Stimulated activated CD4-positive, alpha-beta T cell treated with anti-CD3 and anti-CD28 coated beads, Interleukin-4, amount 100 ng/mL, for 1 hour (primary cell): ENCODE results near the gene GNAO1.

Experiments used
- DNase-seq: peaks from one replicate; pipeline ENCODE4 v3.0.0-alpha.2; 2020

GNAO1 gene

DNA sequence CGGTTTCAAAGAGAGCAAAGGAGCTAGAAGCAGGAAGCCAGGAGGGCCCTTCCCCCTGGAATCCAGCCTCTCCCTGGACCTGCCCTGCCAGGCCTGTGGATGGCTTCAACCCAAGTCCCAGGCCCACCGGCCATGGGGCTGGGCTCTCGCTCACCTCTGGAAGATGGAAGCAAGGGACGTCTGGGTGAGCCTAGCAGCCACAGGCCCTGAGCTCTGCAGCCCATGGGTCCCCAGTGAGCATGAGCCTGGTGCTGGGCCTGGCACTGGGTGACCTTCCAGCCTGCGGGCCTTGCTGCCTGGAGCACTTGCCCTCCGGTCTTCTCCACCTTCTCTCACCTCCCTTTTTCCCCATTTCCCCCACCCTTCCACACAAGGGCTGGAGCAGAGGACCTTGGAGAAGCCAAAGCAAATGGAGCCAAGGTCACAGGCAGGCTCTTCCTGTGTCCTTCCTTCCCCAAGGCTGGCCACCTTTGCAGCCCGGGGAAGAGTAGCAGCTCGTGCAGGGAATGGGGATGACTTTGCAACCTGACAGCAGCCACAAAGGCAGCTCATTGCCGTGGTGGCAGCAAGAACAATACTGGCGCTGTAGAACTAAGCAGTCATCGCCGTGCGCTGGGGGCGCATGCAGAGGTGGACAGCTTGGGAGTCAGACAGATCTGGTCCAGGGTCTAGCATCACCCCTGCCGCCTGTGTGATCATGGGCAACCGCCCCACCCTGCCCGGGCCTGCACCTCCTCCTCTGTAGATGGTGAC lies 147.5 kb downstream of the GNAO1 start:
- no peak for DNase-seq

DNA sequence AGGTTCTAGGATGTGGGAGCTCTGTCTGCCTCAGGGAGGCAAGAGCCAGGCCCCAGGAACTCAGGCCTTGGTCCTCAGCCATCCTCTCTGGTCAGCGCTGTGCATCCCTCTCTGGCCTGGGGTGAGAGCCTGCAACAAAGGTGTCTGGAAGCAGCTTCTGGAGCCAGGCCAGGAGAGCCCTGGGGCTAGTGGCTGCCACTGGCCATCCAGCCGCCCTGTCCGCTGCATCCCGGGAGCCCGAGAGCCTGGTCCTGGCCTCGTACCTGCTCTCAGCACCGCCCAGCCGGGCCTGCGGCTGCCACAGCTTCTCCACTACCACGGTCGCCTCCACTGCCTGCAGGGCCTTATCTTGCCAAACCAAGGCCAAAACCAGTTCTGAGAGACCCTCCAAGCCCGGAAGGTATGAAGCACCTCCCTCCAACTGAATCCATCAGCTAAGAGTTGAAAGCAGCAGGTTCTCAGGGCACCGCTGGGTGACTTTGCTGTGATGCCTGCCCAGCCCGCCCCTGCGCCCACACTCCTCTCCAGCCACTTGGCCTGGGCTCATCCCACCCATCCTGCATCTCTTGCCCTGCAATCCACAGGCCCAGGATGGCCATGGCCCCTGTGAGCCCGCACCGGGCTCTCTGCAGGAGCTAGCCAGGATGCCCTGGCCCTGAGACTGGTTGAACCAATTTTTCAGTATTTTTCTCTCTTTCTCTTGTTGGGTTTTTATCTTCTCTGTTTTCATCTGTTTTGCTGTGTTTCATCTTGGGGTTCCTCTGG lies 148.3 kb downstream of the GNAO1 start:
- DNase-seq = no peak

DNA sequence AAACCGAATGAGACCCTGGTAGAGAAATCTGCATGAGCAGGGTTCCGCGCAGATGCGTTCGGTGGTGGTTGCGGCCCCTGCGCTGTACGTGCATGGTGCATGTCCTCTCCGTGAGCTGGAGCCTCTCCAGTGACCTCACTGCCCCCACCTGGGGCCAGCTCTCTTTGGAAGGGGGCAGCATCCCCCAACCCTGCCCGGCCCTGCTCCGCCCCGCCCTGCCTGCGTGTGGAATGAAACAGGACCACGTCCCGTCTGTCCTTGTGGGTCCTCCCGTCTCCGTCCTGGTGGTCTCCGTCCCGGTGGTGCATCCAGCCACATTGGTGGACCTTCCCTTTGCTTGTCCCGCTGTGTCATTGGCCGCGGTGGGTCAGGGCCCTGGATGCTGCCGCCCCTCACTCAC lies 149.1 kb downstream of the GNAO1 start:
- no peak for DNase-seq

DNA sequence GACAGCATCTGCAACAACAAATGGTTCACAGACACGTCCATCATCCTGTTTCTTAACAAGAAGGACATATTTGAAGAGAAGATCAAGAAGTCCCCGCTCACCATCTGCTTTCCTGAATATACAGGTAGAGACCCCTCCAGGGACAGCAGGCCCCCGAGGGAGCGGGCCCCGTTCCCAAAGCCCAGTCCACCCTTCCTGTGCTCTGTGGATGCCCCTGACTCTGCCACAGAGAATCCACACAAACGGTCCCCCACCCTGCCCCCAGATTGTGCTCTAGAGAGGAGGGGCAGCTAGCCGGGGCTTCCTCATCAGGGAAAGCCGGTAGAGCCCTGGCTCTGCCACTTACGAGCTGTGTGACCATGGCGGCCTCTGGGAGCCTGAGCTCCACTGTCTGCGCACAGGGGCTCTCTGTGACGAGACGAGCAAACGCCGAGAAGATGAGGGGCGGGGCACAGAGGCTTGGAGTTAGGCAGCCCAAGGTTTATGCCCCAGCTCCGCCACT lies 149.6 kb downstream of the GNAO1 start:
- no peak for DNase-seq

DNA sequence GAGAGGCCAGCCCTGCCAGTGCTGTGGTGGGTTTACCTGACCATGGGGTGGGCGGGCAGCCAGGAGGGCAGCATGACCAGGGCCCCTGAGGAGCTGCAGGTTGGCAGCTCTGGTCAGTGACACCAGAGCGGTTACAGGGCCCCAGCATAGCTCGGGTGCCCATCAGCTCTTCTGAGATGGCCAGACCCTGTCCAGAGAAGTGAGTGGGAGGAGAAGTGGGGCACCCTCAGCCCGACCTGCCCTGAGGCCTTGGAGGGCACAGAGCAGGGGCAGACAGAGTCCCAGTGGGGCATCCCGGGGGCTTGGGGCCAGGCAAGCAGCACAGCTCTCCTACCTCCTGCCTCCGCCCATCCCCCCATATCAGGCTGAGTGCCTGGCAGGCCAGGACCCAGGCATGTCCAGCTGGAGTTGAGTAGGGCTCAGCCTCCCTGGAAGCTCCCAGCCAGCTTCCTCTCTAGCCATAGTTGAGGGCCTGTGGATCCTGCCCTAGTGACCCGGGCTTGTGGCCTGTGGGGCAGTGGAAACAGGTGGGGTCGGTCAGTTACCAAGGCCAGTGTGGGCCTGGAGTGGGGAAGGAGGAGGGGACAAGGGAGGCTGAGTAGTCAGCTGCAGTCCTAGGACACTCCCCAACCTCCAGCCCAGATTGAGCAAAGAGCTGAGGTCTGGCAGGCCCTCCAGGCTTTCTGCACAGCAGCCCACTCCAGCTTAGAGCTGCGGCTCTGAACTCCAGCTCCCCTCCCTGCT lies 150.5 kb downstream of the GNAO1 start:
- DNase-seq = no peak

DNA sequence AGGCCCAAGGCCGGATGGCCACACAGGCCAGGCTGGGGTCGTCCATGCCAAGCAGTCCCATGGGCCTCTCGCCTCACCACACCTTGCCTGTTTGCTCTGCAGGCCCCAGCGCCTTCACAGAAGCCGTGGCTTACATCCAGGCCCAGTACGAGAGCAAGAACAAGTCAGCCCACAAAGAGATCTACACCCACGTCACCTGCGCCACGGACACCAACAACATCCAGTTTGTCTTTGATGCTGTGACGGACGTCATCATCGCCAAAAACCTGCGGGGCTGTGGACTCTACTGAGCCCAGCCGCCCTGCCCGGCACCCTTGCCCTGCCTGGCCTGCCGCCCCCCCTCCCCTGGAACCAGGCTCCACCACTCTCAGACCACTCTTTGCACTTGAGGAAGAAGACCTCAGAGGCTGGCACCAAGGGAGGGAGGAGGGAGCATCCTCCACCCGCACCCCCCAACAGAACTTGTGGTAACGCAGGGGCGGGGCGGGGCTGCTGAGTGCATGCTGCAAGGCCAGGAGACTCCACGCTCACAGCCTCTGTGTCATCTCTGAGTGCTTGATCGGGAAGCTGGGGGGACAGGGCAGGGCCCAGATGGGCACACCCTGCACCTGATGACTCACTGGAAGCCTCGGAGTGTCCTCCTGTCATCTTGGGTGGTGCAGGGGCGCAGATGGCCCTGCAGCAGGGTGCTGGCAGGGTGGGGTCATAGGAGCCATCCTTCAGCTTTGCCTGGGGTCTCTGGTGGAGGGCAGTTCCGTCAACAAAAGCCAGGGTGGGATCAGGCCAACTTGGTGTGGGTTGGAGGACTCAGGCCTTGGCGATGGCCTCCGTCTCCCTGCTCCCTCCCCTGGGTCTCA lies 152.6 kb downstream of the GNAO1 start:
- no peak for DNase-seq

DNA sequence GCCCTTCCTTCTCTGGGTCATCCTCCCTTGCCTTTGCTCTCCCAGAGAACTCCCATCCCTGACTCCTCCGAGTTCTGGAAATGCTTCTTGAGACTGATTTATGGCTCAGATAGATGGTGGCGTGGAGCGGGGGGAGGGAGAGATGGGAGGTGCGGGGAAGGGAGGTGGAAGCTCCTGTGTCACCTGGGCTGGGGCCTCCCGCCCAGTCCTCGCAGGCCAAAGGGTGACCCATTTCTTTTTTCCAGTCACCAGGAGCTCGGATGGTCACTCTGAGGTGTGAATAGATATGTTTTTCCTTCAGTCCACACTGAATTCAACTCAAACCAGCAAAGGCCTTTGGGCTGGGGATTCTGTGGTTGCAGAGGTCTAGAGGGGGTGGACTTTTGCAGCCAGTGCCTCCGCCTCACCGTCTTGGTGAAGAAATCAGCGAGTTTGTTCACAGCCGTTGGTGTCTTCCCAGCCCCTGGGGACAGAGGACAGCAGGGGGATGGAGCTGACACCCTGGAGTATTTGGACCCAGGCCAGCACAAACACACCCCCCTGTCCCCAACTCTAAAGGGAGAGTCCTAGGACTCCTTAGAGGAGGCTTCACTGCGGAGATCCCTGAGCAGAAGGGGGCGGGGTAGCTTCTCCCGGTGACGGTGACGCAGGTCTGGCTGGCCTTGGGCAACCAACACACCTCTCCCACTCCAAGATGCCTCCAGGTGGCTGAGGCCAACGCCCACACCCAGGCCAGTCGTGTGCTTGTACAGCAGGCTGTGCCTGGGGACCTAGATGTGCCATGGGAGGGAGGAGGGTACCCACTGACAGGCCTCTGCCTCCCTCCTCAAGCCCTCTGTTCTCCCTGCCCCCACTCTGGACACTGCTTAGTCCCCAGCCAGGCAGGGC lies 153.5 kb downstream of the GNAO1 start:
- no peak for DNase-seq

DNA sequence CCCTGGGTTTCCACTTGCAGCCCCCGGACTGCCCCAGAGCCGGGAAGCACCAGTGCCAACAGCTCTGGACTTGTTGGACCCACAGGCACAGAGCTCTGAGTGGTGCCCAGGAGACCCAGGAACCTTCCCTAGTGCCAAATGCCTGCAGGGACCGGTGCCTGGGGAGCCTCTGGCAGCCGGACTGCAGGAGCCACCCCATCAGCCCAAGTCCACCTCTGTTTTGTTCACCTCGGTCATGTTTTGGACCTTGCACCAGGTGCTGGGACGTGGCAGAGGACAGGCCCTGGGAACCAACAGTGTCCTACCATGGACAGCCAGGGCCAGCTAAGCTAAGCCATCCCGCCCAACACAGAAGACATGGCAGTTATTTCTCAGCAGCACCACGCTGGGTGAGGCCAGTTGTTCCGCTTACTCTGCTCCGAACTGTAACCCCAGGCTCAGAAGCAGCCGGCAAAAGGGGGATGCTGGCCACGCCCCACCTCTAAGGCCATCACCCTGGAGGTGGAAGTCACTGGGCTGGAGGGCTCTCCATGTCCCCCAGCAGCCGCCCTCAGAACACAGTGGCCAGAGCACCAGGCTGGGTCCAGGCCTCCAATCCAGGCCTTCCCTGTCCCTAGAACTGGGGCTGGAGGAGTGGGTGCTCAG lies 154.2 kb downstream of the GNAO1 start:
- no peak for DNase-seq

DNA sequence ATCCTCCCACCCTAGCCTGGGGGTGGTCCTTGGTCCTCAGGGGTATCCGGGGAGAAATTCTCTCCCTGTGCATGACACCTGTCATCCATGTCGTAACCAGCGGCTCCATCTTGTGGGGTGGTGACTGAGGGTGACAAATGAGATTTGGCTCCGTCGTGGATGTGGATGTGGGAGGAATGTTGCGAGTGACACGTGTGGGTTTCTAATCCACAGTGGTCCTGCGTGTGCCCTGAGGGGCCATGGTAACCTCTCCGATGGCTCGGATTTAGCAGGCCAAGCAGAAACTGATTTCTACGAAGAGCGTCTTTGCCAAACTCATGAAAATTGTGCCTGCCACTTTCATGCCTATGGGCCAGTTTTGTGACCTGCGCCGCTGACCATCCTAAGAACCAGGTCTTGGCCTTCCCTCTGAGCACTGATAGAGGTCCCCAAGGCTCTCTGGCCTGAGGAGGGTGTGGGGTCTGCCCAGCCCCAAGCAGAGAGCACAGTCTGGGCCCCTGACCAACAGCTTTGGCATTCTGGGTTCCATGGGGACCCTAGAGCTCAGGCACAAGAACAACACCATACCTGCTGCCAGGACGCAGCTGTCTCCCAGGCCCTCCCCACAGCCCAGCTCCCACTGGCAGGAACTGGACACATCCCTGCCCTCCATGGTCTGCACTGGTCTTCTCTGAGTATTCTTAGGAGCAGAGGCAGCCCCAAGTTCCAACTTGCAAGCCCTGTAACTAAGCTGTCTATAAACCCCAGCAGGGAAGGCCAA lies 155.0 kb downstream of the GNAO1 start:
- DNase-seq = no peak

DNA sequence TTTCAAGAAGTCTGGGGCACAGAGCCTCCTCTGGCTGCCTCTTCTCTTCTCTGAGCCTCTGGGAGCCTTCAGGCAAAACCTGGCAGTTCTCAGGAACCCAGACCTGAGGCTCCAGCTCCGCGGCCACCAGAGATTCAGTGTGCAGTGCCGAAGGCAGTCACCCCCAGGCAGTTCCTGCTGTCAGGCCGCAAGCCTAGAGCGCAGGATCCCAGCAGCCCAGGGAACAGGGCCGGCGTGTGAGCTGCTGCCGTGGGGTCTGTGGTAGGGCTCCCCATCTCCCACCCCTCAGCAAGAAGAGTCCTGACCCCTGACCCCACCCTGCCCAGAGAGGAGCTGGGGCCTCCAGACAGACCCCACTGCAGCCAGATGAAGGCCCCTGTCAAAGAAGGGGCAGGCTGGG lies 155.9 kb downstream of the GNAO1 start:
- DNase-seq = no peak

DNA sequence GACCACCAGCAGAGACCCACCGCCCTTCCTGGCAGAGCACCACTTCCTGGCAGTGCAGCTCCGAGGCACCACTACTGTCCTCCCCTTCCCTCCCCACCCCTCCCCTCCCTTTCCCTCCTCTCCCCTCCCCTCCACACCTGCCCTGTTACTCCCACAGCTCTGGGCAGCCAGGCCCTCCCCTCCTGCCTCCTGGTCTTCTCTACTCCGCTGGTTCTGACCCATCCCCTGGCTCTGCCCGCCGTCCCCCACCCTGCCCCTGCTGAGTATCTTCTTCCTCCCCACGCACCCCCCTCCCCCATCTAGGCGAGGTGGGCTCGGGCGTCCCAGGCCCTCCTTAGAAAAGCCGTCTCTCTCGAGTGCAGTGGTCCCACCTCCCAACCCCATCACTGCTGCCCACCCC lies 156.4 kb downstream of the GNAO1 start:
- DNase-seq = no peak

DNA sequence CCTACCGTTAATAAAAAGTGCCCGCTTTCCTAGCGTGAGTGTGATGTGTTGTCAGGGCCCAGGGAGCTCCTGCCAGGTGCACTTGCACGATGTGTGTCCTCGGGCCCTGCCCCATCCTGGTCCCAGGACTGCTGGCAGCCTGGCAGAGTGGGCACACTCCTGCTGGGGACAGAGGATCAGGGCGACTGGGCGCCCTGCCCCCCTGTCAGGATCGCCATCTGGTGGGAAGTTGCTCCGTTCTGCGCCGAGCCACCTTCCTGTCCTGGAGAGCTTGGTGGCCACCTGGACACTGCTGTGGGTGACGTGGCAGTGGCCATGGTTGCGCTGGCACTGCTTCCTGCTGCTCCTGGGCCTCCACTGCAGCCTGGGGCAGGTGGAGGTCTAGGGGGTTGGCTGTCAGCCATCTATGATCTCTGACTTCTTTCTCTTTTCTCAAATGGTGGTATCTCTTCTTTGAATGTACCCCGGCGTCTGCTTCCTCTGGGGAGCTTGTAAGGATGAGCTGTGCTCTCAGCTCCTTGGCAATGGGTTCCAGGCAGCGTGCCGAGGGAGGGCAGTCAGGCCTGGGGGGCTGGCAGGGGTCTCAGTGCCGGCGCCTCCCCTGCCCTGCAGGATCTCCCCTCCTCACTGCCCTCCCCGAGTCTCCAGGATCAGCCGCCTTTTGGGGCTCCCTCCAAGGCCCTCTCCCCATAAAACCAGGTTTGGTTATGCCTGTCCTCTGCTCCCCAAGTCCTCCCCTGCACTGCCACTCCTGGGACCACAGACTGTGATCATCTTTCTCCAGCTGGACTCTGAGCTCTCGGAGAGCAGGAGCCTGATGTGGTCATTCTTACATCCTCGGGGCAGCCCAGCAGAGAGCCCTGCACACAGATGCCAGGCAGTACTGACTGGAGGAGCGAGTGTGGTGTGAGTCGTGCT lies 157.1 kb downstream of the GNAO1 start:
- DNase-seq = no peak

DNA sequence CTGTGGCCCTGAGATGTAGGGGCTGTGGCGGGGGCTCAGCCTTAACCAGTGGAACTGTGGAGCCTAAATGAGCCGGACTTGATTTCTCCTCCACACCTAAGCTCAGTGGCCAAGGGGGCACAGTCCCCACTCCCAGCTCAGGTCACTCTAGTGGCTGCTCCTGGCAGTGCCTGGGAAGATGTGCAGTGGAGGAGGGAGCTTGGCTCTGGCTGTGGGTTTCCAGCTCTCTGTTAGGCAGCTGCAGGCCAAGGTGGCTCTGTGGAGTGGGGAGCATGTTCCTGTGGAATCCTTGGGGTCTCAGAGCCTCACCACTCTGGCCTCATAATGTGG lies 157.8 kb downstream of the GNAO1 start:
- DNase-seq = no peak

DNA sequence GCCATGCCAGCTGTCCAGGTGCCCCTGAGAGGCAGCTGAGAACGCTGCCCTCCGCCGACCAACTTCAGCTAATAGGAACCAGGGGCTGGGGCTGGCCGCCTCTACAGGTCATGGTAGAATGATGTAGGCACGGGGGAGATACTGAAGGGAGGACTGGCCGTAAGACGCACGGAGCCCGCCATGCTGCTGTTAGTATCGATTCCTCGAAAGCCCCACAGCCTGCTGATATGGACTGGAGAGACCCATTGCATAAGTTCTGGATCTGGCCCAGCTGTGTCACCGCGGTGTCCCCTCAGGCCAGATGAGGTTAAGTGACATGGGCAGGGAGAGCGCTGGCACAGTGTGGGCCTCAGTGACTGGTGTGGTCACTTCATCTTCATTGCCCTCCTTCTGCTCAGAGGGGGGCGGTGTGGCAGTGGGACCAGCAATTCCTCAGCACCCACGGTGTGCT lies 158.4 kb downstream of the GNAO1 start:
- DNase-seq = no peak

DNA sequence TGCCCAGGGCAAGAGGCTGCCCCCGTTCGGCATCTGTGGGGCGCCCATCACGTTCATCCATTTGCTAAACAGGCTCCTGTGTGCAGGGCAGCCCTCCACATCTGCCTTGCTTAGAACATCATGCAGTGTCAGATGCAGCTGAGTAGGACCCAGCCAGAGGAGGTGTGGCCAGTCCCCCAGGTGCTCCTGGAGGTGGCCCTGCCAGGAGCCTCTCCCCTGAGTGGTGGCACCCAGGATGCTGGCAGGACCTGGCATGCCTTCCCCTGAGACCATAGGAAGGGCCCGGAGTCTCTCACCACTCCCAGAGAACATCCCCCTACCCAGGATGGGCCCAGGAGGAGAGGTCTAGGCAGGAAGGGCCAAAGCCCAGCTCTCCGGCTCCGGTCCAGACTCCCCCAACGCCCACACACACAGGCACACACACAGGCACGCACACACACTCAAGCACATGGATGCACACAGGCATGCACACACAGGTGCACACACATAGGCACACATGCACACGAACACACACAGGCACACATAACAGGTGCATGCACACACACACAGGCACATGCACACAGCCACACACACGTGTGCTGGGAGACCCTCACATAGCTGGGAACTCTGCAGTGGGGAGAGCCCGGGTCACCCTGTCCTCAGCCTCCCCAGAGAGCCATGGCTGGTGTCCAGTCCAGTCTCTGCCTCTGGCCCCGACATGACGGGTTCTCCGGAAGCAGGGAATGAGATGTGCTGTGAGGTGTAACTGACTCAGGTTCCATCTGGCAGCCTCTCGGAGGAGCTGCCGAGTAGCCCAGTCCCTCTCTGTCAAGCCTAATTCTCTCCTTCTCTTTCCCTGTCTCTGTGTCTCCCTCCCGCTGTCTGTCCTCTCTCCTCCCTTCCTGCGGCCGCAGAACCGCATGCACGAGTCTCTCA lies 159.5 kb downstream of the GNAO1 start:
- DNase-seq = no peak

DNA sequence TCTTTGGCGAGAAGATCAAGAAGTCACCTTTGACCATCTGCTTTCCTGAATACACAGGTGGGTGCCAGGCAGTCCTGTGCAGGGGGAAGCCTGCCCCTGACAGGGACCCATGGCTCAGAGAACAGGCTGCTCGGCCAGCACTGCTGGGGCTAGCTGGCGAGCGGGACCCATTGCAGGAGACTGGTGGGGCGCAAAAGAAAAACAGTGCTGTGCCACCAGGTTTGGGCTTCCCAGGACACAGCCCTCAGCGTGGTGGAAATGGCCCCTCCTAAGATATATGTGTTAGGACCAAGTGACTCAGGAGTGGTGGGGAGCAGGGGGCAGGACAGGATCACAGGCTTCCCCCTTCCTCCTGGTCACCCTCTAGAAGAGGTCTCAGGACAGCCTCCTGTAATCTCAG lies 160.2 kb downstream of the GNAO1 start:
- DNase-seq = no peak

DNA sequence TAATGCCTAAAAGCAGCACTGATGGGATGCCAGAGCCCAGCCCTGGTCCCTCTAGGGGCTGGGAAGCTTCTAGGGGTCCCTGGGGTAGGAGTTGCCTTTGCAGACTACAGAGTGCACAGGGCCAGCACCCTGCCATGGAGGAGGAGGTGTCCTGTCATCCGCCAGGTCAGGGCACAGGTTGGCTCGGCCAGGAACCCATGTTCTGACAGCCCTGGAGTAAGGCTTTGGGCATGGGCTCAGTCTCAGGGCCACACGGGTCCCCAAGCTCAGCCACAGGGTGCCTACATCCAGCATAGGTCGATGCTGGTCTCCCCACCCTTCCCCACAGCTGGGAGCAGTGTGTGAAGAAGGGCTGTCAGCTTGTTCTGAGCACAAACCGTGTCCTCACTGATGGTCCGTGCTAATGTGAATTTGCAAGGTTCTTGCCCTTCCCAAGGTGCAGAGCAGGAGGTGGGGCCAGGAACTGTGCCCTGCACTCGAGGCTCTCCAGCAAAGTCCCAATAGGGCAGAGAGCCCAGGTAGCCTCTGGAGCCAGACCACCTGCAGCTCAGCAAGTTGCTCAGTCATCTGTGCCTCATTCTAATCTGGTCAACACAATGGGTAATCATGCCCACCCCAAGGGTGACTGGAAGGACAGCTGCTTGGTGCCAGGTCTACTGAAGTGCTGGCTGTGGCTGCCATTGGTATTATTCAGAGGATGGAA lies 161.2 kb downstream of the GNAO1 start:
- no peak for DNase-seq
